ENCODE data around the gene RAB18.
"Not testable (repeated sequence)": the region's sequence is repeated elsewhere in the genome, so short reads cannot be mapped to it uniquely, and the experiment has no call there.

Gene RAB18

GRCh38 chr10:27504007-27504807, at the start of gene RAB18:
TSS of gene RAB18 (plus strand) at chr10:27504304. CDS start at chr10:27504370, 66 bp downstream.
- peak; percentile 97 for DNase-seq (ENCODE audit: low spot score)

GRCh38 chr10:27454837-27455236, 49.3 kb upstream of the RAB18 start:
- DNase-seq (ENCODE audit: low spot score): no peak

GRCh38 chr10:27457261-27457945, 46.7 kb upstream of the RAB18 start:
- peak; percentile 19 for DNase-seq (ENCODE audit: low spot score)

GRCh38 chr10:27457966-27458365, 46.1 kb upstream of the RAB18 start:
- DNase-seq (ENCODE audit: low spot score): no peak

- no peak for DNase-seq (ENCODE audit: low spot score)
Measured at GRCh38 chr10:27461312-27461711, 42.8 kb upstream of the RAB18 start.

GRCh38 chr10:27463961-27464360, 40.1 kb upstream of the RAB18 start:
- DNase-seq (ENCODE audit: low spot score): no peak

GRCh38 chr10:27464993-27465392, 39.1 kb upstream of the RAB18 start:
- no peak for DNase-seq (ENCODE audit: low spot score)

- DNase-seq (ENCODE audit: low spot score): not testable (repeated sequence)
Measured at GRCh38 chr10:27465596-27465995, 38.5 kb upstream of the RAB18 start.

- no peak for DNase-seq (ENCODE audit: low spot score)
Measured at GRCh38 chr10:27470885-27471284, 33.2 kb upstream of the RAB18 start.

GRCh38 chr10:27474741-27475140, 29.4 kb upstream of the RAB18 start:
- no peak for DNase-seq (ENCODE audit: low spot score)

- no peak for DNase-seq (ENCODE audit: low spot score)
Measured at GRCh38 chr10:27479016-27479415, 25.1 kb upstream of the RAB18 start.

GRCh38 chr10:27481486-27481885, 22.6 kb upstream of the RAB18 start:
- DNase-seq (ENCODE audit: low spot score): no peak

GRCh38 chr10:27482984-27483956, 20.8 kb upstream of the RAB18 start:
- no peak for DNase-seq (ENCODE audit: low spot score)

- DNase-seq (ENCODE audit: low spot score): no peak
Measured at GRCh38 chr10:27485368-27485767, 18.7 kb upstream of the RAB18 start.

GRCh38 chr10:27485986-27486385, 18.1 kb upstream of the RAB18 start:
- no peak for DNase-seq (ENCODE audit: low spot score)

- no peak for DNase-seq (ENCODE audit: low spot score)
Measured at GRCh38 chr10:27490807-27491206, 13.3 kb upstream of the RAB18 start.

- no peak for DNase-seq (ENCODE audit: low spot score)
Measured at GRCh38 chr10:27494116-27494805, 9.8 kb upstream of the RAB18 start.

GRCh38 chr10:27496137-27496536, 8.0 kb upstream of the RAB18 start:
- no peak for DNase-seq (ENCODE audit: low spot score)

GRCh38 chr10:27500096-27500495, 4.0 kb upstream of the RAB18 start:
- no peak for DNase-seq (ENCODE audit: low spot score)

GRCh38 chr10:27500886-27501285, 3.2 kb upstream of the RAB18 start:
- DNase-seq (ENCODE audit: low spot score): no peak

GRCh38 chr10:27503498-27504006, 552 bp upstream of the RAB18 start:
- no peak for DNase-seq (ENCODE audit: low spot score)
